Right cardiac atrium (tissue), 5 donors: Measurements from ENCODE around the gene ZNF415. TPM values are rescaled to one million over a fixed set of nuclear protein-coding genes. Genes with fewer than 3 reads are reported as not detected.
"Not testable (repeated sequence)": the region's sequence is repeated elsewhere in the genome, so short reads cannot be mapped to it uniquely, and the experiment has no call there.

Experiments
- ATAC-seq, 2 donors: fragments of 200-7000 bp; cut with Tn5 transposase; one replicate each; pipeline versions ENCODE4 v1.8.0 to v1.9.1; 2020; ENCODE audit warnings: moderate library complexity in 2 of 2, mild to moderate bottlenecking in 1 of 2
- DNase-seq, 3 donors: peaks; one replicate each; pipeline ENCODE4 v3.0.0-alpha.2; 2020
- H3K27ac ChIP-seq: one replicate; pipeline ENCODE4 v1.5.1; 2013; ENCODE audit warnings: mild to moderate bottlenecking, low read length, control low read depth, moderate library complexity
- H3K27me3 ChIP-seq: one replicate; pipeline ENCODE4 v1.6.1; 2013; ENCODE audit not compliant: control insufficient read depth, insufficient read depth
- H3K4me1 ChIP-seq: one replicate; pipeline ENCODE4 v1.6.1; 2013; ENCODE audit warnings: low read length; ENCODE audit not compliant: control insufficient read depth, insufficient read depth
- H3K4me3 ChIP-seq: one replicate; pipeline ENCODE4 v1.5.1; 2013; ENCODE audit warnings: low read length, control low read depth
- H3K9me3 ChIP-seq: one replicate; pipeline ENCODE4 v1.6.1; 2013; ENCODE audit warnings: low read length; ENCODE audit not compliant: control insufficient read depth
- WGBS: extraction: QIAGEN DNeasy Blood & Tissue Kit; methylation state at CpG from one replicate; pipeline ENCODE4 v1.1.7; 2013; 5-methylcytosine and 5-hydroxymethylcytosine counted together
- intact Hi-C, 4 donors: fragments of 100-400 bp; cut with DNase I; formaldehyde crosslinking; loops; one replicate each; pipeline versions ENCODE4 v1.11.0 to v1.14.0; 2022 to 2023
- polyA plus RNA-seq: library from polyadenylated mRNA; stranded (reverse); fragments of 200-250 nt; gene quantifications from one replicate; pipeline ENCODE4 v1.2.3, GENCODE V29; 2013
- total RNA-seq, 4 donors: library from RNA; stranded (reverse); fragmentation: NEBNext Ultra II Directional; extraction: Animal tissue kit (Norgen Biotek cat#: 25700); gene quantifications; one replicate each; pipeline ENCODE4 v1.2.1, GENCODE V29; 2021
- donor health status: healthy with polysubstance abuse.
- donor health status: DM: no; HTN: yes; CAD: no.
- donor health status: DM: no; HTN: no; CAD: no.
- donor health status: DM: no; HTN: yes; CAD: no; lungs with severe emphysema.
- donor health status: DM: yes; HTN: yes; CAD: no.

The ZNF415 gene
- total and polyA plus RNA-seq, 5 donors: 20.4 to 26.8 (median 21.5) TPM

GRCh38 chr19:53140351-53140750 is 7.6 kb upstream of the ZNF415 start:
- 97% methylated on average over 4 of the region's 4 CpGs for WGBS
- H3K4me1 ChIP-seq: no peaks in the 10 kb centered on the region
- H3K9me3 ChIP-seq: peaks cover 4% of the 10 kb centered on the region
- DNase-seq (no peak), ATAC-seq (no peak)
- H3K27ac ChIP-seq: no peak overlapping the region
- H3K4me3 ChIP-seq: no peak overlapping the region
- intact Hi-C loops: no loop called here
- H3K27me3 ChIP-seq: no peaks in the 10 kb centered on the region

- no peak for DNase-seq
- Histone ChIP-seq H3K4me1 (peaks cover 2% of the 10 kb centered on the region), H3K27me3 (no peaks in the 10 kb centered on the region), H3K4me3 (no peak overlapping the region), H3K27ac (no peak overlapping the region), H3K9me3 (peaks cover 3% of the 10 kb centered on the region)
- intact Hi-C loops: no loop called here
- ATAC-seq: no peak
- 87% methylated on average over 3 of the region's 3 CpGs for WGBS
These were observed 3.7 kb upstream of the ZNF415 start for GRCh38 chr19:53136432-53136831.

- Histone ChIP-seq H3K27me3 (no peaks in the 10 kb centered on the region), H3K9me3 (no peaks in the 10 kb centered on the region), H3K4me3 (peak overlapping the region; percentile 77), H3K4me1 (peaks cover 2% of the 10 kb centered on the region), H3K27ac (no peak overlapping the region)
- intact Hi-C loops: no loop called here
- peak; percentile 34 to 37 for ATAC-seq
- no peak for DNase-seq
- 25% methylated on average over 6 of the region's 6 CpGs for WGBS
These were observed 983 bp downstream of the ZNF415 start for GRCh38 chr19:53131727-53132126.

GRCh38 chr19:53131085-53131590 is 1.6 kb downstream of the ZNF415 start:
- H3K9me3 ChIP-seq: no peaks in the 10 kb centered on the region
- WGBS: 76% methylated on average over 4 of the region's 4 CpGs
- H3K4me1 ChIP-seq: peaks cover 2% of the 10 kb centered on the region
- ATAC-seq: no peak
- H3K27ac ChIP-seq: no peak overlapping the region
- intact Hi-C loops: no loop called here
- no peaks in the 10 kb centered on the region for H3K27me3 ChIP-seq
- no peak overlapping the region for H3K4me3 ChIP-seq
- DNase-seq: no peak

GRCh38 chr19:53130506-53130905 is 2.2 kb downstream of the ZNF415 start:
- DNase-seq: no peak
- WGBS: 64% methylated on average over 7 of the region's 7 CpGs
- H3K27ac ChIP-seq: no peak overlapping the region
- intact Hi-C loops: no loop called here
- H3K9me3 ChIP-seq: no peaks in the 10 kb centered on the region
- no peak for ATAC-seq
- H3K27me3 ChIP-seq: no peaks in the 10 kb centered on the region
- peaks cover 2% of the 10 kb centered on the region for H3K4me1 ChIP-seq
- H3K4me3 ChIP-seq: no peak overlapping the region

- ATAC-seq: peak; percentile 55 to 65
These were observed 5.8 kb downstream of the ZNF415 start for GRCh38 chr19:53126733-53127526.

GRCh38 chr19:53123400-53123799 is 9.3 kb downstream of the ZNF415 start:
- Histone ChIP-seq H3K27me3 (no peaks in the 10 kb centered on the region), H3K4me1 (no peaks in the 10 kb centered on the region), H3K9me3 (no peaks in the 10 kb centered on the region), H3K4me3 (no peak overlapping the region), H3K27ac (no peak overlapping the region)
- ATAC-seq (no peak), DNase-seq (no peak)
- intact Hi-C loops: no loop called here
- 73% methylated on average over 7 of the region's 7 CpGs for WGBS

More at GRCh38 chr19:53126733-53127526, 5.8 kb downstream of the ZNF415 start:
- H3K4me3 ChIP-seq, DNase-seq, H3K4me1 ChIP-seq, H3K9me3 ChIP-seq, H3K27me3 ChIP-seq, H3K27ac ChIP-seq, intact Hi-C loops: not testable (repeated sequence)
- 60% methylated on average over 8 of the region's 15 CpGs for WGBS

- 97% methylated on average over 2 of the region's 2 CpGs for WGBS
- no peaks in the 10 kb centered on the region for H3K9me3 ChIP-seq
These were observed 20.4 kb downstream of the ZNF415 start for GRCh38 chr19:53112286-53112685.

GRCh38 chr19:53109527-53109926 is 23.2 kb downstream of the ZNF415 start:
- 96% methylated on average over 5 of the region's 5 CpGs for WGBS
- intact Hi-C loops: no loop called here
- DNase-seq (no peak), ATAC-seq (no peak)
- Histone ChIP-seq H3K4me1 (no peaks in the 10 kb centered on the region), H3K27me3 (no peaks in the 10 kb centered on the region), H3K4me3 (no peak overlapping the region), H3K27ac (no peak overlapping the region), H3K9me3 (no peaks in the 10 kb centered on the region)

More at GRCh38 chr19:53112286-53112685, 20.4 kb downstream of the ZNF415 start:
- ATAC-seq (no peak), DNase-seq (no peak)
- no peak overlapping the region for H3K27ac ChIP-seq
- H3K27me3 ChIP-seq: no peaks in the 10 kb centered on the region
- H3K4me3 ChIP-seq: no peak overlapping the region
- no peaks in the 10 kb centered on the region for H3K4me1 ChIP-seq
- intact Hi-C loops: no loop called here

- DNase-seq (peak; percentile 99 to 100 (median 99)), ATAC-seq (peak; percentile 99 to 100)
- H3K4me3 ChIP-seq: peak within 1 kb of the TSS; percentile 78
- intact Hi-C loops: no loop called here
- H3K4me1 ChIP-seq: peaks cover 4% of the 10 kb centered on the region
- WGBS: 3% methylated on average over 67 of the region's 67 CpGs
- H3K27ac ChIP-seq: peak within 1 kb of the TSS; percentile 78
- no peaks in the 10 kb centered on the region for H3K9me3 ChIP-seq
- no peaks in the 10 kb centered on the region for H3K27me3 ChIP-seq
These were observed 29.2 kb downstream of the ZNF415 start, which contains the start of gene ZNF160 for GRCh38 chr19:53103234-53104203. ZNF160 (minus strand) TSS chr19:53103422; CDS start chr19:53086276, 17,146 bp downstream.
